DND-41 (cell line): ENCODE measurements around the gene EP400.

Experiments used
- ATAC-seq: fragments of 200-7000 bp; cut with Tn5 transposase; 3 replicates; pipeline ENCODE4 v1.9.1; 2021; ENCODE audit warnings: low read depth; ENCODE audit not compliant: insufficient read depth
- DNase-seq: peaks from one replicate; pipeline ENCODE4 v3.0.0-alpha.2; 2020
- H2AFZ ChIP-seq: 2 replicates; pipeline ENCODE4 v1.6.0; 2012; ENCODE audit warnings: low read depth, low read length
- H3K27ac ChIP-seq: 2 replicates; pipeline ENCODE4 v1.5.1; 2012; ENCODE audit warnings: low read length, inconsistent platforms
- H3K27me3 ChIP-seq: fragments of 200-600 bp; sonication (generic); 2 replicates; pipeline ENCODE4 v1.6.0; 2012; ENCODE audit warnings: low read length, mild to moderate bottlenecking, inconsistent platforms; ENCODE audit not compliant: insufficient read depth, poor library complexity
- H3K36me3 ChIP-seq: 2 replicates; pipeline ENCODE4 v1.5.1; 2012; ENCODE audit warnings: low read length, inconsistent platforms; ENCODE audit not compliant: insufficient read depth
- H3K4me1 ChIP-seq: 2 replicates; pipeline ENCODE4 v1.5.1; 2012; ENCODE audit warnings: mild to moderate bottlenecking, low read length; ENCODE audit not compliant: insufficient read depth
- H3K4me2 ChIP-seq: 2 replicates; pipeline ENCODE4 v1.6.0; 2012; ENCODE audit warnings: mild to moderate bottlenecking, moderate library complexity, low read length, inconsistent platforms; ENCODE audit not compliant: insufficient read depth
- H3K4me3 ChIP-seq, 2 experiments: fragments of 200-600 bp in 1 of 2; shearing (Covaris generic) in 1 of 2; 2 replicates each; pipeline ENCODE4 v1.5.1; 2012 to 2016; ENCODE audit warnings: inconsistent platforms in 2 of 2, low read length in 2 of 2, mild to moderate bottlenecking in 2 of 2, low read depth in 1 of 2, moderate library complexity in 1 of 2
- H3K79me2 ChIP-seq: 2 replicates; pipeline ENCODE4 v1.6.0; 2012; ENCODE audit warnings: low read length, inconsistent platforms; ENCODE audit not compliant: insufficient read depth
- H3K9ac ChIP-seq: 2 replicates; pipeline ENCODE4 v1.6.0; 2012; ENCODE audit warnings: low read depth, mild to moderate bottlenecking, inconsistent platforms, low read length, moderate library complexity
- H3K9me3 ChIP-seq: 2 replicates; pipeline ENCODE4 v1.5.1; 2012; ENCODE audit warnings: low read length, moderate library complexity, mild to moderate bottlenecking, inconsistent platforms; ENCODE audit not compliant: insufficient read depth, severe bottlenecking
- H4K20me1 ChIP-seq: 2 replicates; pipeline ENCODE4 v1.6.0; 2012; ENCODE audit warnings: low read length; ENCODE audit not compliant: insufficient read depth
- EZH2 ChIP-seq: IDR thresholded peaks from 3 replicates; pipeline ENCODE4 v1.6.1; 2012; ENCODE audit warnings: borderline replicate concordance, low read depth, mild to moderate bottlenecking, moderate library complexity, low read length, inconsistent platforms; ENCODE audit not compliant: severe bottlenecking
- TF ChIP-seq, protein P1 (sequence below): IDR thresholded peaks from 2 replicates; pipeline ENCODE4 v1.5.1; 2012; ENCODE audit warnings: borderline replicate concordance, low read length, moderate library complexity, mild to moderate bottlenecking; ENCODE audit not compliant: poor library complexity, severe bottlenecking; ENCODE audit errors: extremely low read depth

The EP400 gene

DNA sequence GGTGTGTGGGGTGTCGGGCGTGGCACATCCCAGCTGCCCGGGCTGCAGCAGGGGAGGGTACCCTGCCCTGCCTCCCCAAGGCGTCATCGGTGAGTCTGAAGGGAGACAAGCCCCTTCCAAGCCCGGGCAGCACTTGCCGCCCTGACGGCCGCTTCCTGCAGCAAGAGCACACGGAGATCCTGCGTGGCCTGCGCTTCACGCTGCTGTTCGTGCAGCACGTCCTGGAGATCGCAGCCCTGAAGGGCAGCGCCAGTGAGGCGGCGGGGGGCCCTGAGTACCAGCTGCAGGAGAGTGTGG lies 30.7 kb upstream of the EP400 start:
- Histone ChIP-seq H3K9ac (no peak overlapping the region), H2AFZ (no peak overlapping the region), H3K27me3 (no peaks in the 10 kb centered on the region), H3K27ac (no peak overlapping the region), H3K36me3 (peaks cover 75% of the 10 kb centered on the region), H3K79me2 (no peaks in the 10 kb centered on the region), H3K4me2 (no peak overlapping the region), H4K20me1 (peaks cover 23% of the 10 kb centered on the region), H3K4me3 (no peak overlapping the region), H3K4me1 (no peaks in the 10 kb centered on the region), H3K9me3 (no peaks in the 10 kb centered on the region)
- ATAC-seq (no peak), DNase-seq (no peak)
- TF ChIP-seq, protein P1, sequence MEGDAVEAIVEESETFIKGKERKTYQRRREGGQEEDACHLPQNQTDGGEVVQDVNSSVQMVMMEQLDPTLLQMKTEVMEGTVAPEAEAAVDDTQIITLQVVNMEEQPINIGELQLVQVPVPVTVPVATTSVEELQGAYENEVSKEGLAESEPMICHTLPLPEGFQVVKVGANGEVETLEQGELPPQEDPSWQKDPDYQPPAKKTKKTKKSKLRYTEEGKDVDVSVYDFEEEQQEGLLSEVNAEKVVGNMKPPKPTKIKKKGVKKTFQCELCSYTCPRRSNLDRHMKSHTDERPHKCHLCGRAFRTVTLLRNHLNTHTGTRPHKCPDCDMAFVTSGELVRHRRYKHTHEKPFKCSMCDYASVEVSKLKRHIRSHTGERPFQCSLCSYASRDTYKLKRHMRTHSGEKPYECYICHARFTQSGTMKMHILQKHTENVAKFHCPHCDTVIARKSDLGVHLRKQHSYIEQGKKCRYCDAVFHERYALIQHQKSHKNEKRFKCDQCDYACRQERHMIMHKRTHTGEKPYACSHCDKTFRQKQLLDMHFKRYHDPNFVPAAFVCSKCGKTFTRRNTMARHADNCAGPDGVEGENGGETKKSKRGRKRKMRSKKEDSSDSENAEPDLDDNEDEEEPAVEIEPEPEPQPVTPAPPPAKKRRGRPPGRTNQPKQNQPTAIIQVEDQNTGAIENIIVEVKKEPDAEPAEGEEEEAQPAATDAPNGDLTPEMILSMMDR: no peak
- TF ChIP-seq EZH2: no peak

DNA sequence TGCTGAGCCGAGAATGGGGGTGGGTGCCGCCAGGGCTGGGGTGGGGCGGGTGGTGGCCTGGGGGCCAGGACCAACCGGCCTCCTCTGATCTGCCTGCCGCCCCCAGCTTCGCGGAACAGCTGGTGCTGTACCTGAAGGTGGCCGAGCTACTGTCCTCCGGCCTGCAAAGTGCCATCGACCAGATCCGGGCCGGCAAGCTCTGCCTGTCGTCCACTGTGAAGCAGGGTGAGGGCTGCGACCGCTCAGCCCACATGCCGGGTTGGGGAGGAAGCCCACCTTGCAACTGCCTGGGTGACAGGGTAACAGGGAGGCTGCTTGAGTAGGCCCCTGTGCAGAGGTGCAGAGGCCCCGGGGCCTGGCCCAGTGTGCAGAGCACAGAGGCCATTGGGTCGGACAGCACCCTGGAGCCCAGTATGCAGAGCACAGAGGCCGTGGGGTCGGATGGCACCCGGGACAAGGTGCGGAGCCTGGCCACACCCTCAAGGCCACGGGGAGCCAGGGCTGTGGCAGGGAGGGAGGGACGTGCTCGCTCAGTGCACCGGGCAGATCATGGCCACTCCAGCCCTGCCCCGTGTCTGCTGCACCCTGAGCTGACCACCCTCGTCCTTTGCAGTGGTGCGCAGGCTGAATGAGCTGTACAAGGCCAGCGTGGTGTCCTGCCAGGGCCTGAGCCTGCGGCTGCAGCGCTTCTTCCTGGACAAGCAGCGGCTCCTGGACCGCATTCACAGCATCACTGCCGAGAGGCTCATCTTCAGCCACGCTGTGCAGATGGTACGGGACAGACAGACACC lies 30.2 kb upstream of the EP400 start:
- no peak overlapping the region for H2AFZ ChIP-seq
- H4K20me1 ChIP-seq: peaks cover 21% of the 10 kb centered on the region
- TF ChIP-seq, protein P1: no peak
- no peak for TF ChIP-seq EZH2
- H3K27me3 ChIP-seq: no peaks in the 10 kb centered on the region
- ATAC-seq (no peak), DNase-seq (no peak)
- H3K4me3 ChIP-seq: no peak overlapping the region
- no peak overlapping the region for H3K9ac ChIP-seq
- H3K36me3 ChIP-seq: peaks cover 69% of the 10 kb centered on the region
- peaks cover 4% of the 10 kb centered on the region; the same call in 1 of the 2 replicates for H3K4me1 ChIP-seq
- no peak overlapping the region for H3K27ac ChIP-seq
- H3K79me2 ChIP-seq: no peaks in the 10 kb centered on the region
- no peaks in the 10 kb centered on the region for H3K9me3 ChIP-seq
- no peak overlapping the region for H3K4me2 ChIP-seq

DNA sequence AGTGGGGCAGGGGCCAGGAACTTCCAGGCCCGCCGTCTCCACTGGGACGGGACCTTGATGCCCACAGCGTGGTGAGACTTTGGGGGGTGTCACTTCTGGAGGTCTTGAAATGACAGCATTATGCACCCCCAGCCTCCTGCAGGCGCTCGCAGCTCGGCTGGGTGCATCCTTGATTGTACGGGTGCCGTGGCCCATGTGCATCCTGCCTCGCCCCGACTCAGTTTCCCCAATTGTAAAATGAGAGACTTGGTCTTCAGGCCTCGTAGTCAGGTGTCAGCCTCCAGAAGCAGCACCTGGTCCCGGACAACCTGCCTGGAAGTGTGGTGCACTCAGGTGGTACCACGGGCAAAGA lies 29.6 kb upstream of the EP400 start:
- Histone ChIP-seq H3K4me2 (no peak overlapping the region), H3K36me3 (peaks cover 64% of the 10 kb centered on the region), H2AFZ (no peak overlapping the region), H3K9me3 (no peaks in the 10 kb centered on the region), H3K4me3 (no peak overlapping the region), H3K27ac (no peak overlapping the region), H3K27me3 (no peaks in the 10 kb centered on the region), H3K9ac (no peak overlapping the region), H4K20me1 (peaks cover 16% of the 10 kb centered on the region), H3K79me2 (no peaks in the 10 kb centered on the region), H3K4me1 (peaks cover 8% of the 10 kb centered on the region; the same call in 1 of the 2 replicates)
- DNase-seq (no peak), ATAC-seq (no peak)
- no peak for TF ChIP-seq EZH2
- TF ChIP-seq, protein P1: no peak
